HG03342 (cell line): ENCODE results near the gene FHL5.
A peak's percentile ranks its signal among the peaks of the same experiment; 100 is the strongest.
"Not testable (repeated sequence)": the region's sequence is repeated elsewhere in the genome, so short reads cannot be mapped to it uniquely, and the experiment has no call there.

Experiments
- ATAC-seq: cut with Tn5 transposase; IDR thresholded peaks from one replicate; pipeline ENCODE4 v1.9.1; 2021; ENCODE audit warnings: mild to moderate bottlenecking, moderate library complexity; ENCODE audit not compliant: unreplicated experiment

The FHL5 gene

GRCh38 chr6:96562886-96563285, at the start of gene FHL5:
Gene FHL5, plus strand, starts transcription at chr6:96563128. Its CDS starts 40,486 bp downstream, at chr6:96603614.
- no peak for ATAC-seq

GRCh38 chr6:96520171-96521115, 42.5 kb upstream of the FHL5 start:
- no peak for ATAC-seq

GRCh38 chr6:96521306-96521643, 41.7 kb upstream of the FHL5 start:
- peak; percentile 26 for ATAC-seq

- ATAC-seq, result peak; percentile 97
These were observed 41.1 kb upstream of the FHL5 start, which contains the start of gene UFL1 for GRCh38 chr6:96521644-96522464. Gene UFL1, plus strand, starts transcription at chr6:96521806. Its CDS starts 68 bp downstream, at chr6:96521874.

- ATAC-seq, result peak; percentile 20
These were observed 40.4 kb upstream of the FHL5 start for GRCh38 chr6:96522465-96523009.

GRCh38 chr6:96528193-96528592, 34.7 kb upstream of the FHL5 start:
- ATAC-seq, result no peak

GRCh38 chr6:96532399-96532798, 30.5 kb upstream of the FHL5 start:
- ATAC-seq, result peak; percentile 58

GRCh38 chr6:96537726-96538125, 25.2 kb upstream of the FHL5 start:
- no peak for ATAC-seq

- peak; percentile 64 for ATAC-seq
These were observed 20.2 kb upstream of the FHL5 start for GRCh38 chr6:96542702-96543101.

GRCh38 chr6:96545882-96546281, 17.0 kb upstream of the FHL5 start:
- no peak for ATAC-seq

GRCh38 chr6:96547654-96548053, 15.3 kb upstream of the FHL5 start:
- no peak for ATAC-seq

GRCh38 chr6:96554558-96554957, 8.4 kb upstream of the FHL5 start:
- no peak for ATAC-seq

- ATAC-seq, result not testable (repeated sequence)
These were observed 3.2 kb upstream of the FHL5 start for GRCh38 chr6:96559740-96560139.

GRCh38 chr6:96563853-96564252, 925 bp downstream of the FHL5 start:
- no peak for ATAC-seq

- no peak for ATAC-seq
These were observed 7.1 kb downstream of the FHL5 start for GRCh38 chr6:96570053-96570452.

GRCh38 chr6:96571551-96571950, 8.6 kb downstream of the FHL5 start:
- ATAC-seq, result no peak

GRCh38 chr6:96575359-96575758, 12.4 kb downstream of the FHL5 start:
- ATAC-seq, result no peak

GRCh38 chr6:96576221-96576620, 13.3 kb downstream of the FHL5 start:
- ATAC-seq, result no peak

- ATAC-seq, result no peak
These were observed 19.1 kb downstream of the FHL5 start for GRCh38 chr6:96582021-96582420.

- ATAC-seq, result no peak
These were observed 19.5 kb downstream of the FHL5 start for GRCh38 chr6:96582436-96582835.

- no peak for ATAC-seq
These were observed 41.5 kb downstream of the FHL5 start for GRCh38 chr6:96604420-96604819.
